ENCODE measurements around the gene CSRP3.

CSRP3 gene

DNA sequence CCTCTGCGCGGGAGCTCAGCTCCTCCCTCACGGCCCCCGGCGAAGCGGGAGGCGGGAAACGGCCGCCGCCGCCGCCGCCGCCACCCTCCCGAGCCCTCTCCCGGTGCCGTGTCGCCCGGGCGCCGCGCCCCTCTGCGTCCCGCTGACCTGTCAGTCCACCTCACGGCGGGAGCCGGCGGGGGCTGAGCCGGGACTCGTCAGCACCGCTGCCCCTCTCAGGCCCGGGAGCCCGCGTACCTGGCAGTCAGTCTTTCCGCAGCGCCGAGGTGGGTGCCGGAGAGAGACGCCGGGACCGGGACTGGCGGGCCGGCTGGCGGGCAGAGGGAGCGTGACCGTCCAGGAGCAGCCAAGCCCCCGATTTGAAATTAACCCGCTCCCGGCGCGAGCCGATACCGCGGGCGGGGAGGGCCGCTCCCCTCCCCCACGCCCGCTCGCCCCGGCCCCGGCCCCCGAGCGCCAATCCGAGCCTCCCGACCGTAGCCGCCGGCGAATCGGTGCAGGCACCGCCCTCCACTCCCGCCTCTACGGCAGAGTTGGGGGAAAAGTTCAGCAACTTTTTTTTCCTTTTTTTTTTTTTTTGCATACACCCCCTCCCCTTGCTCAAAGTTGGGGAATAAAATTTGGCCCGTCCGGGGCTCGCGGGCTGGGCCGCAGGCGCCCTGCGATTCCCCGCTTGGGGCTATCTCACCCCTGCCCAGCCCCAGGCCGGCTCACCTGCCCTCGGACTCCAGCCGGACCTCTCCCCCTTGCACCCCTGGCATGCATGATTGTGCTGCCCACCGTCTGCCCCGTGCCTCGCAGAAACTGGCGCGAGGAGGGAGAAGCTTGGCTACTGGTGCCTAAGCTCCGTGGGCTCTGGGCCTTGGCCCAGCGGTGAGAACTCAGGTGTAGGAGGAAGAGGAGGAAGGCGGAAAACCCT is 39.7 kb upstream of the CSRP3 start:
- Histone ChIP-seq H3K27ac (ENCODE audit: low read depth, low read length) (peak overlapping the region; percentile 22), H3K4me1 (ENCODE audit: control insufficient read depth in 1 of 2, insufficient read depth in 2 of 2, low read length in 2 of 2) (peaks cover 29 to 39% of the 10 kb centered on the region in 2 donors), H3K9ac (ENCODE audit: low read depth in 1 of 2, low read length in 2 of 2) (peak overlapping the region; percentile 44), H3K36me3 (ENCODE audit: control insufficient read depth in 1 of 2, insufficient read depth in 2 of 2, low read length in 2 of 2) (no peaks in the 10 kb centered on the region), H3K4me3 (ENCODE audit: low read depth in 1 of 2, low read length in 2 of 2) (peak overlapping the region; percentile 82 to 86), H3K27me3 (ENCODE audit: control insufficient read depth in 1 of 2, insufficient read depth in 2 of 2, low read length in 2 of 2) (peaks cover 6 to 10% of the 10 kb centered on the region in 2 donors), H3K9me3 (ENCODE audit: control insufficient read depth in 1 of 2, low read length in 2 of 2) (no peaks in the 10 kb centered on the region)

DNA sequence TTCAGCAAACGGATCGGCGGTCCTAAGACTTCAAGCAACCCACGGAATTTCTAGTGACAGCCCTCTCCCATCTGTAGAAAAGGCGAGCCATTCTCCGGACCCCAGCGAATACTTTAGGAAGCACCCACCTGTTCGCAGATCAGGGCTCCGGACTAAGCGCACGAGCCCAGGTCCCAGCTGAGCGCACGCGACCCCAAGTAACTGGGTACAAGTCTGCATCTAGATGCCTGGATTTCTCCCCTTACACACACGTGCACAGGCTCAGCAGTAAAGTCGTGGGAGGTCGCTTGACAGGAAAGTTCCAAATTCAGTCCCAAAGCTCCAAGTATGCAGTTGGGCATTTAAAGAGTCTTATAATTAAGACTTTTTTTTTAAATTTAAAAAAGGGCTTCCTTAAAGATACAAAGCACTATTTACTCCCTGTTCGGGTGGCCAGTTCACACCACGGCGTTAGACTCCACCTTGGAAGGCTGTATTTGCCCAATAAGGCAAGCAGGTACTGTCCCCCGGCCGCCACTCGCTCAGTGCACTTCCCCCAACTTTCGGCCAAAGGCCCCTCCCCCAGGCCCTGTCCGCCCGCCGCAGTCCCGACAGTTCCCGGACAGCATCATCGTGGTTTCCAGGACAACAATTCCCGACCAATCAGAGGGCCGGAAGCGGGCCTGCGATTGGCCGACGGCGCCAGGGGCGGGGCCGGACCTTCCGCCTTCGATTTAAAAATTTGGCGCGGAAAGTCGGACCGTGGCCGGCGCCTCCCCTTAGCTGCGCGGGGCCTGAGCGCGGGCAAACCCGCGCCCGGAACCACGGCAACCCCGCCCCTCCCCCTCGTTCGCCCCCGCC is 38.9 kb upstream of the CSRP3 start, which contains the start of gene E2F8:
E2F8 (minus strand) TSS at position 526 of the 840 bp plus-strand sequence. CDS start 824 bp downstream, outside the sequence.
- H3K27ac ChIP-seq (ENCODE audit: low read depth, low read length) = peak within 1 kb of the TSS; percentile 22
- peak within 1 kb of the TSS; percentile 69 for H3K9ac ChIP-seq (ENCODE audit: low read depth in 1 of 2, low read length in 2 of 2)
- no peaks in the 10 kb centered on the region for H3K9me3 ChIP-seq (ENCODE audit: control insufficient read depth in 1 of 2, low read length in 2 of 2)
- no peaks in the 10 kb centered on the region for H3K36me3 ChIP-seq (ENCODE audit: control insufficient read depth in 1 of 2, insufficient read depth in 2 of 2, low read length in 2 of 2)
- H3K27me3 ChIP-seq (ENCODE audit: control insufficient read depth in 1 of 2, insufficient read depth in 2 of 2, low read length in 2 of 2) = peaks cover 6 to 10% of the 10 kb centered on the region in 2 donors
- H3K4me3 ChIP-seq (ENCODE audit: low read depth in 1 of 2, low read length in 2 of 2) = peak within 1 kb of the TSS; percentile 82 to 86
- peaks cover 29 to 39% of the 10 kb centered on the region in 2 donors for H3K4me1 ChIP-seq (ENCODE audit: control insufficient read depth in 1 of 2, insufficient read depth in 2 of 2, low read length in 2 of 2)

- Histone ChIP-seq H3K4me3 (ENCODE audit: low read depth in 1 of 2, low read length in 2 of 2) (no peak overlapping the region), H3K27me3 (ENCODE audit: control insufficient read depth in 1 of 2, insufficient read depth in 2 of 2, low read length in 2 of 2) (peaks cover 6 to 10% of the 10 kb centered on the region in 2 donors), H3K9ac (ENCODE audit: low read depth in 1 of 2, low read length in 2 of 2) (no peak overlapping the region), H3K27ac (ENCODE audit: low read depth, low read length) (no peak overlapping the region), H3K4me1 (ENCODE audit: control insufficient read depth in 1 of 2, insufficient read depth in 2 of 2, low read length in 2 of 2) (peaks cover 29 to 35% of the 10 kb centered on the region in 2 donors), H3K36me3 (ENCODE audit: control insufficient read depth in 1 of 2, insufficient read depth in 2 of 2, low read length in 2 of 2) (peaks cover 0 to 6% of the 10 kb centered on the region in 2 donors), H3K9me3 (ENCODE audit: control insufficient read depth in 1 of 2, low read length in 2 of 2) (no peaks in the 10 kb centered on the region)
Observed at GRCh38 chr11:19239039-19239438, 37.3 kb upstream of the CSRP3 start.

DNA sequence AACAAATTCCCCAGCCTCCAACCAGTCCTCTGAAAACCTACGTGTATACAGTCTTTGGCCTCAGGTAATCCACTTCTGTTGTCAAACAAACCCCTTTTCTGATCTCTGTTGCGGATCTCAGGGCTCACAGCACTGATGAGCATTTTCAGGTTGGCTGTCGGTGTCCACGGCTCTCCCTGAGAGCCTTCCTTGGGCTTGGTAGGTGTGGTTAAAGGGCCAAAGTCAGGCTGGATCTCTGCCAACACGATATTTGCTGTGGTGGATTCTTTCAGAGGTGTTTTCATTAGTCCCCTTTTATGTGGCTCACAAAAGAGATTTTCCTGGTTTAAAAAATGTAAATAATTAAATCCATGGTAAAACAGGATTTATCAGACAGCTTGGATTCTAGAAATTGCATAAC is 36.0 kb upstream of the CSRP3 start:
- no peak overlapping the region for H3K27ac ChIP-seq (ENCODE audit: low read depth, low read length)
- H3K9me3 ChIP-seq (ENCODE audit: control insufficient read depth in 1 of 2, low read length in 2 of 2) = no peaks in the 10 kb centered on the region
- peaks cover 0 to 6% of the 10 kb centered on the region in 2 donors for H3K36me3 ChIP-seq (ENCODE audit: control insufficient read depth in 1 of 2, insufficient read depth in 2 of 2, low read length in 2 of 2)
- peak overlapping the region in 1 of 2 donors; percentile 26 for H3K4me3 ChIP-seq (ENCODE audit: low read depth in 1 of 2, low read length in 2 of 2)
- peaks cover 18 to 23% of the 10 kb centered on the region in 2 donors for H3K4me1 ChIP-seq (ENCODE audit: control insufficient read depth in 1 of 2, insufficient read depth in 2 of 2, low read length in 2 of 2)
- H3K27me3 ChIP-seq (ENCODE audit: control insufficient read depth in 1 of 2, insufficient read depth in 2 of 2, low read length in 2 of 2) = peaks cover 4 to 7% of the 10 kb centered on the region in 2 donors
- H3K9ac ChIP-seq (ENCODE audit: low read depth in 1 of 2, low read length in 2 of 2) = no peak overlapping the region

GRCh38 chr11:19237381-19237780 is 35.6 kb upstream of the CSRP3 start:
- Histone ChIP-seq H3K4me1 (ENCODE audit: control insufficient read depth in 1 of 2, insufficient read depth in 2 of 2, low read length in 2 of 2) (peaks cover 13 to 20% of the 10 kb centered on the region in 2 donors), H3K9ac (ENCODE audit: low read depth in 1 of 2, low read length in 2 of 2) (no peak overlapping the region), H3K4me3 (ENCODE audit: low read depth in 1 of 2, low read length in 2 of 2) (peak overlapping the region in 1 of 2 donors; percentile 26), H3K27me3 (ENCODE audit: control insufficient read depth in 1 of 2, insufficient read depth in 2 of 2, low read length in 2 of 2) (peaks cover 0 to 6% of the 10 kb centered on the region in 2 donors), H3K36me3 (ENCODE audit: control insufficient read depth in 1 of 2, insufficient read depth in 2 of 2, low read length in 2 of 2) (peaks cover 0 to 6% of the 10 kb centered on the region in 2 donors), H3K9me3 (ENCODE audit: control insufficient read depth in 1 of 2, low read length in 2 of 2) (no peaks in the 10 kb centered on the region), H3K27ac (ENCODE audit: low read depth, low read length) (no peak overlapping the region)

- Histone ChIP-seq H3K4me3 (ENCODE audit: low read depth in 1 of 2, low read length in 2 of 2) (no peak overlapping the region), H3K27me3 (ENCODE audit: control insufficient read depth in 1 of 2, insufficient read depth in 2 of 2, low read length in 2 of 2) (no peaks in the 10 kb centered on the region), H3K9ac (ENCODE audit: low read depth in 1 of 2, low read length in 2 of 2) (no peak overlapping the region), H3K27ac (ENCODE audit: low read depth, low read length) (no peak overlapping the region), H3K36me3 (ENCODE audit: control insufficient read depth in 1 of 2, insufficient read depth in 2 of 2, low read length in 2 of 2) (peaks cover 2 to 22% of the 10 kb centered on the region in 2 donors), H3K9me3 (ENCODE audit: control insufficient read depth in 1 of 2, low read length in 2 of 2) (no peaks in the 10 kb centered on the region), H3K4me1 (ENCODE audit: control insufficient read depth in 1 of 2, insufficient read depth in 2 of 2, low read length in 2 of 2) (peaks cover 2 to 14% of the 10 kb centered on the region in 2 donors)
Observed at GRCh38 chr11:19234231-19234817, 32.5 kb upstream of the CSRP3 start.

- H3K36me3 ChIP-seq (ENCODE audit: control insufficient read depth in 1 of 2, insufficient read depth in 2 of 2, low read length in 2 of 2) = peaks cover 6 to 22% of the 10 kb centered on the region in 2 donors
- H3K27ac ChIP-seq (ENCODE audit: low read depth, low read length) = no peak overlapping the region
- H3K9ac ChIP-seq (ENCODE audit: low read depth in 1 of 2, low read length in 2 of 2) = no peak overlapping the region
- no peaks in the 10 kb centered on the region for H3K27me3 ChIP-seq (ENCODE audit: control insufficient read depth in 1 of 2, insufficient read depth in 2 of 2, low read length in 2 of 2)
- H3K4me1 ChIP-seq (ENCODE audit: control insufficient read depth in 1 of 2, insufficient read depth in 2 of 2, low read length in 2 of 2) = peaks cover 0 to 3% of the 10 kb centered on the region in 2 donors
- no peaks in the 10 kb centered on the region for H3K9me3 ChIP-seq (ENCODE audit: control insufficient read depth in 1 of 2, low read length in 2 of 2)
- H3K4me3 ChIP-seq (ENCODE audit: low read depth in 1 of 2, low read length in 2 of 2) = no peak overlapping the region
Observed at GRCh38 chr11:19232910-19233503, 31.2 kb upstream of the CSRP3 start.

DNA sequence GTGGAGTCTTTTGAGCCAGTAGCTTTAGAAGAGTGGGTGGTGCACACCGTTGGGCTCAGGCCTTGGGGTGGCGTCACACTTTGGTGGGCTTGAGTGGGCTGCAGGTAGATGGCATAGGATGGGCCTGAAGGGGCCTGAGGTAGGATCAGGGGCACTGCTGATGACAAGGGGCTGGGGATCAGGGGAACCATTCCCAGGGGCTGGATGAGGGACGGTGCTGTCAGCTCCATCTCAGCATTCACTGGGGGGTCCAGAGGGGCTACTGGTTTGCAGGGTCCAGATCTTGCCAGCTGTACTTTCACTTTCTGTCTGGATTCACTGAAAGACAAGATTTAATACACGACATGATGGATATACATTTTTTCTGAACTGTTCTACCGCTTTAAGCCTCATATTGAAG is 27.9 kb upstream of the CSRP3 start:
- Histone ChIP-seq H3K4me3 (ENCODE audit: low read depth in 1 of 2, low read length in 2 of 2) (no peak overlapping the region), H3K27ac (ENCODE audit: low read depth, low read length) (no peak overlapping the region), H3K27me3 (ENCODE audit: control insufficient read depth in 1 of 2, insufficient read depth in 2 of 2, low read length in 2 of 2) (no peaks in the 10 kb centered on the region), H3K9me3 (ENCODE audit: control insufficient read depth in 1 of 2, low read length in 2 of 2) (no peaks in the 10 kb centered on the region), H3K4me1 (ENCODE audit: control insufficient read depth in 1 of 2, insufficient read depth in 2 of 2, low read length in 2 of 2) (no peaks in the 10 kb centered on the region), H3K9ac (ENCODE audit: low read depth in 1 of 2, low read length in 2 of 2) (no peak overlapping the region), H3K36me3 (ENCODE audit: control insufficient read depth in 1 of 2, insufficient read depth in 2 of 2, low read length in 2 of 2) (peaks cover 6 to 31% of the 10 kb centered on the region in 2 donors)

DNA sequence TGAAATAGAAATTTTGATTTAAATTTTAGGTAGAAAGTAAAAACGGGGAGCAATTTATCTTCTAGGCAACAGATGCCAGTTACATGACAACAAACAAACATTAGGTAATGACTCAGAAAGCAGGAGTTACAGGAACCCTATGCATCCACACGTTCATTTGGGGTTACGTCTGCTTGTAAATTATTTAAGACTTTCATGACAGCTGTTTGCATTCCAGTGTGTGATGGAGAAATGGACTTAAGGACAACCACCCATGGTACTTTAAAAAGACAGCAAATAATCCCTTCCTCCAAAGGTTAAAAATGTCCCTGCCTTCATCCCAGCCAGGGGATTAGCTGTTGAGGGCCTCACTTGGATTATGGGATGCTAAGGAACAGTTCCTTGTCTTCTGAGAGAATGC is 27.2 kb upstream of the CSRP3 start:
- no peaks in the 10 kb centered on the region for H3K9me3 ChIP-seq (ENCODE audit: control insufficient read depth in 1 of 2, low read length in 2 of 2)
- no peak overlapping the region for H3K4me3 ChIP-seq (ENCODE audit: low read depth in 1 of 2, low read length in 2 of 2)
- H3K36me3 ChIP-seq (ENCODE audit: control insufficient read depth in 1 of 2, insufficient read depth in 2 of 2, low read length in 2 of 2) = peaks cover 6 to 27% of the 10 kb centered on the region in 2 donors
- H3K9ac ChIP-seq (ENCODE audit: low read depth in 1 of 2, low read length in 2 of 2) = no peak overlapping the region
- no peaks in the 10 kb centered on the region for H3K4me1 ChIP-seq (ENCODE audit: control insufficient read depth in 1 of 2, insufficient read depth in 2 of 2, low read length in 2 of 2)
- H3K27ac ChIP-seq (ENCODE audit: low read depth, low read length) = no peak overlapping the region
- H3K27me3 ChIP-seq (ENCODE audit: control insufficient read depth in 1 of 2, insufficient read depth in 2 of 2, low read length in 2 of 2) = no peaks in the 10 kb centered on the region
